HG03558 (cell line): Measurements from ENCODE around the gene ZNF175.
"Not testable (repeated sequence)": the region's sequence is repeated elsewhere in the genome, so short reads cannot be mapped to it uniquely, and the experiment has no call there.

ENCODE experiments used
- ATAC-seq: cut with Tn5 transposase; IDR thresholded peaks from one replicate; pipeline ENCODE4 v1.9.1; 2021; ENCODE audit warnings: moderate number of reproducible peaks; ENCODE audit not compliant: unreplicated experiment; ENCODE audit errors: extremely low read depth

Gene ZNF175

DNA sequence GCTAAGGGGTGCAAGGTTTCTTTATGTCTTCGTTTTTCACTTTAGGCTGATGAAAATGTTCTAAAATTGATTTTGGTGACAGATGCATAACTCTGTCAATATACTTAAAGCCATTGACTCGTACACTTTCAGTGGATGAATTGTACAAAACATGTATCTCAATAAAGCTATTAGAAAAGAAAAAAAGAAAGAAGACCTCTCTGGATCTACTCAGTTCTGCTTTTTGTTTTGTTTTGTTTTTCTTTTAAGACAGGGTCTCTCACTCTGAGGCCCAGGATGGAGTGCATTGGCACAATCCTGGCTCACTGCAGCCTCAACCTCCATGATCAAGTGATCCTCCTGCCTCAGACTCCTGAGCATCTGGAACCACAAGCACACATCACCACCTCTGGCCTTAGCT, 55.6 kb downstream of the ZNF175 start:
- no peak for ATAC-seq

DNA sequence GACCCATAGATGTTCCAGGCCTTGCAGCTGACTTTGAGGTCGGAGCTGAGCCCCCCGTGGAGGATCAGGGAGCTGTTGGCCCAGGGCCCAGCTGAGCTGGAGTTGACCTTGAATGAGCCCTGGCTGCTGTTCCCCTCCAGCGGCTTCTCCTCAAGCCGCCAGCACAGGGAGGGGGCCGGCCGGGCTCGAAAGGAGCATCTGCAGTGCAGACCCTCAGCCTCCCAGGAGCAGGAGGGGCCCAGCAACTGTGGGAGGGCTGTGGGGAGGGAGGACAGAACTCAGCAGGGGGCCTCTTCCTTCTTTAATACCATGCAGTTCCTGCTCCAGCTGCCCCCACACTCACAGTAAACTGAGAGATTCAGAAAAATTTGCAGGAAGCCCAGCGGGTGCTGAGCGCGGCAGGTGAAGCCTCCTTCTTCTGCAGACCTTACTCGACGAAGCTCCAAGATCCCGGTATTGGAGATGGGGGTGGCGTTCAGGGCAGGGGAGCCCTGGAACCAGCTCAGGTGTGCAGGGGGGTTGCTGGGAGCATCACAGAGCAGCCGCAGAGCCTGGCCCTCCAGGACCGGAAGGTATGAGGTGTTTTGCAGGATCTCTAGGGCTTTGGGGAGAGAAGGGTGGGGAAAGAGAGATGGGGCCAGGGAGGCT, 56.5 kb downstream of the ZNF175 start:
- no peak for ATAC-seq

DNA sequence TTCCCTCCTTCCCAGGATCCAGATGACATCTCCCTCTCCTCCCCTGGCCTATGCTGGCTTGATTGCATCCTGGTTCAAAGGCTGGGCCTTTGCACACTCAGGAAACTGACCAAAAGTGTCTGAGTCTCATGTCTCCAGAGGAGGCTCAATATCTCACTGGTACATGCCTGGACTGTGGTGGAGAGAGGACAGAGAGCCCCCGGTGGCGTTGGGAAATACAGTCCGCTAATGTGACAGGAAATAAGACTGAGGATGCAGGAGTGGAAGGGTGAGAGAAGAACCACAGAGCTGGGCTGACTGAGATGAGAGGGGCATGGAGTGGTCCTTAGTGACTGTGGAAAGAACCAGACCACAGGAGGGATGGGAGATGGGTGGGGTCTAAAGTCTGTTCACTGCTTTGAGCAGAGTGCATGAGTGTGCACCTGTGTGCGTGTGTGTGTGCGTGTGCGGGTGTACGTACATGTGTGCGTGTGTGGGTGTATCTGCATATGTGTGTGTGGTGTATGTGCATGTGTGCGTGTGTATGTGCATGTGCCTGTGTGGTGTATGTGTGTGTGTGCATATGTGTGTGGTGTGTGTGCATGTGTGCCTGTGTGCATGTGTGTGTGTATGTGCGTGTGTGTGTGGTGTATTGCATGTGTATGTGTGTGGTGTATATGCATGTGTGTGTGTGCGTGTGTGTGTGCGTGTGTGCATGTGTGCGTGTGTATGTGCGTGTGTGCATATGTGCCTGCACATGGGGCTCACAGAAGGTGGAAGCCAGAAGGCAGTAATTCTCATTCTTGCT, 57.3 kb downstream of the ZNF175 start:
- ATAC-seq: no peak

DNA sequence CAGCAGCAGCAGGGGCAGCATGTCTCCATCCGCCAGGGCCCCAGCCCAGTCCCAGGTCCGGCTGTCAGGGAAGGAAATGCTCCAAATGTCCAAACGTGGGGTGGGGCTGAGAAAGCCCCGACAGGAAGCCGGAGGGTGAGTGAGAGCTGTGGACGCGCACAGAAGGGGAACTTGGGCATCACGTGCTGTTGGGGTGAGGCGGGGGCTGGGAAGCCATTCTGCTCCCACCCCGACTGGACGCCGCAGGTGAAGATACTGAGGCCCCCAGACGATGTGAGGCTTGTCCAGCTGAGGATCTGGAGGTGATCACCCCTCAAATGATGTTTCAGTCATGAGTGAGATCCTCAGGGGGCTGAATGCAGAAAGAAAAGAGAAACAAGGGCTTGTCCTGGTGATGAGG, 59.2 kb downstream of the ZNF175 start, which contains the start of gene SIGLEC5:
TSS of gene SIGLEC5 (minus strand) at position 87 of the 400 bp plus-strand sequence. CDS start at position 21, 66 bp downstream.
- ATAC-seq: not testable (repeated sequence)

DNA sequence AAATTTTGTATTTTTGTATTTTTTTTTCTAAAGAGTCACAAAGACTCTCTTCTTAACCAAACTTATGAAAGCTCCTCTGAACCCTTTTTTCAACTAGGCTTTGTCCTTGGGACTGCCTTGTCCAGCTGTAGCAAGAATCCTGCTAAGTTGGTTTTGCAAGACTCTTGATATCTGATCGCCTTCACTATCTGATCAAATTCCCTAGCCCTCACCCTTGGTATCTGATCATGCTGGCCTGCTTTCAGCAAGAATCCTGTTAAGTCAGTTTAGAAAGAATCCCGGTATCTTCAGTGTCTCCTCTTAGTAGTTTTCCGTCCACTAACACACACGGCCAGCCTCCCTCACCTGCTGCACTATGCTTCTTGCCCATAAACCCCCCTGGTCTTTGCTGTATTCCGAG, 61.0 kb downstream of the ZNF175 start:
- no peak for ATAC-seq

DNA sequence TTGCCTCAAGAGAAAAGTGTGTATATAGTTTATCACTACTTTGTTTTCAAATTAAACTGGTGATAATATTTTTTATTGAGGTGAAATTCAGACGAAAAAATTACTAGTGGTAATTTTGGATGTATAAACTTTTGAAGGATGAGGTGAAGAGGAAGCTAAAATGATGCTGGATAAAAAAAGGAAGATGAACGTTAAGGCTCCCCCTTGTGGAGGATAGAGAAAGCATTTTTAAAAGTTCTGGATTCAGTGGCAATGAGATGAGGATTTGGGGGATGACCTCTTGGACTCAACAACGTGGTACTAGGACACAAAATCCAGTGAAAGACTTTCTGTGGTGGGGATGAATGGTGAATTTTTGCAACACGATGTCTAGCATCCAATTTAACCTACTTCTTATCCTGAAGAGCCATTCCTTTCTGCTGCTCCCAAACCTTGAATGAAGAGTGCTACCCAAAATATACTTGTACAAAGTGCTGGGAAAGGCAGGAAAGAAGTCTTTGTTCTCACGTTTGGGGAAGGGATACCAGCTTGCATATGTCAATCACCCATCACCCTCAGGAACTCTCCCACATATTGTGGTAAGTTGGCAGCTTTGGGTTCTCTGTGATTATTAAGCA, 66.4 kb downstream of the ZNF175 start:
- ATAC-seq: no peak

DNA sequence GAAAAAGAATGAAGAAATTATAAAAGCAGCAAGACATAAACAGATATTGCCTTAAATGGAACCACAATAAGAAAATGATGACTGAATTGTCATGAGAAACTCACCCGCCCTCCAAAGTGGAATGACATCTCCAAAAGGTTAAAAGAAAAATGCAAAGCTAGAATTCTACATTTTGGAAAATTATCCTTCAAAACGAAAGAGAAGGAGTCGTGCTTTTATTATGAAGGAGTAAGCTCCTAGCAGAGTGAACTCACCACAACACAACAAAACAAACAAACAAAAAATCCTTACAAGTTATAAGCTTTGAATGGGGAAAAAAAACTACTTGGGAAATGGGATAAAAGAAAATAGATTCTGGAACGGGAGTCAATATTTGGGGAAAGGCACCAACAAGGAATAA, 68.8 kb downstream of the ZNF175 start:
- ATAC-seq: no peak

- ATAC-seq: no peak
Measured at GRCh38 chr19:51640386-51640785, 69.3 kb downstream of the ZNF175 start.

DNA sequence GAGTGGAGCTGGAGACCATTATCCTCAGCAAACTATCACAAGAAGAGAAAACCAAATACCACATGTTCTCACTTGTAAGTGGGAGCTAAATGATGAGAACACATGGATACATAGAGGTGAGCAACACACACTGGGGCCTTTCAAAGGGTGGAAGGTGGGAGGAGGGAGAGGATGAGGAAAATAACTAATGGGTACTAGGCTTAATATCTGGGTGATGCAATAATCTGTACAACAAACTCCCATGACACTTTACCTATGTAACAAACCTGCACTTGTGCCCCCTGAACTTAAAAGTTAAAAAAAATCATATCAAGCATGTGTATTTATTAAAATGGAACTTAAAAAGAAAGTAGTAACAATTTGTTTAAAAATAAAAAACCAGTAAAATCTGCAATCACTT, 70.6 kb downstream of the ZNF175 start:
- ATAC-seq: no peak
